ENCODE data around the gene SPZ1.
"Not testable (repeated sequence)": the region's sequence is repeated elsewhere in the genome, so short reads cannot be mapped to it uniquely, and the experiment has no call there.

The SPZ1 gene

GRCh38 chr5:80319702-80320101, at the start of gene SPZ1:
Gene SPZ1, plus strand, starts transcription at chr5:80320002. Its CDS starts 214 bp downstream, at chr5:80320216.
- no peak for DNase-seq (ENCODE audit: low read depth in 2 of 2)

GRCh38 chr5:80270543-80270942, 49.3 kb upstream of the SPZ1 start:
- not testable (repeated sequence) for DNase-seq (ENCODE audit: low read depth in 2 of 2)

GRCh38 chr5:80275347-80275746, 44.5 kb upstream of the SPZ1 start:
- no peak for DNase-seq (ENCODE audit: low read depth in 2 of 2)

GRCh38 chr5:80276186-80276585, 43.6 kb upstream of the SPZ1 start:
- DNase-seq (ENCODE audit: low read depth in 2 of 2) = no peak

- no peak for DNase-seq (ENCODE audit: low read depth in 2 of 2)
These were observed 42.6 kb upstream of the SPZ1 start for GRCh38 chr5:80277191-80277590.

- DNase-seq (ENCODE audit: low read depth in 2 of 2) = no peak
These were observed 37.7 kb upstream of the SPZ1 start for GRCh38 chr5:80282054-80282453.

GRCh38 chr5:80283360-80283759, 36.4 kb upstream of the SPZ1 start:
- DNase-seq (ENCODE audit: low read depth in 2 of 2) = no peak

- DNase-seq (ENCODE audit: low read depth in 2 of 2) = no peak
These were observed 35.1 kb upstream of the SPZ1 start for GRCh38 chr5:80284720-80285119.

GRCh38 chr5:80288177-80288576, 31.6 kb upstream of the SPZ1 start:
- no peak for DNase-seq (ENCODE audit: low read depth in 2 of 2)

- DNase-seq (ENCODE audit: low read depth in 2 of 2) = no peak
These were observed 30.5 kb upstream of the SPZ1 start for GRCh38 chr5:80289320-80289719.

GRCh38 chr5:80291761-80292160, 28.0 kb upstream of the SPZ1 start:
- no peak for DNase-seq (ENCODE audit: low read depth in 2 of 2)

- no peak for DNase-seq (ENCODE audit: low read depth in 2 of 2)
These were observed 23.7 kb upstream of the SPZ1 start for GRCh38 chr5:80296121-80296520.

GRCh38 chr5:80299601-80300000, 20.2 kb upstream of the SPZ1 start:
- DNase-seq (ENCODE audit: low read depth in 2 of 2) = no peak

- no peak for DNase-seq (ENCODE audit: low read depth in 2 of 2)
These were observed 19.7 kb upstream of the SPZ1 start for GRCh38 chr5:80300125-80300524.

GRCh38 chr5:80300796-80301195, 19.0 kb upstream of the SPZ1 start:
- DNase-seq (ENCODE audit: low read depth in 2 of 2) = not testable (repeated sequence)

GRCh38 chr5:80301342-80301741, 18.5 kb upstream of the SPZ1 start:
- DNase-seq (ENCODE audit: low read depth in 2 of 2) = not testable (repeated sequence)

- no peak for DNase-seq (ENCODE audit: low read depth in 2 of 2)
These were observed 17.2 kb upstream of the SPZ1 start for GRCh38 chr5:80302636-80303035.

- no peak for DNase-seq (ENCODE audit: low read depth in 2 of 2)
These were observed 11.3 kb upstream of the SPZ1 start for GRCh38 chr5:80308526-80308925.

GRCh38 chr5:80309871-80310665, 9.7 kb upstream of the SPZ1 start:
- DNase-seq (ENCODE audit: low read depth in 2 of 2) = no peak

GRCh38 chr5:80315244-80315643, 4.6 kb upstream of the SPZ1 start:
- DNase-seq (ENCODE audit: low read depth in 2 of 2) = no peak

- no peak for DNase-seq (ENCODE audit: low read depth in 2 of 2)
These were observed 1.6 kb upstream of the SPZ1 start for GRCh38 chr5:80318212-80318611.

GRCh38 chr5:80324912-80325311, 5.1 kb downstream of the SPZ1 start:
- no peak for DNase-seq (ENCODE audit: low read depth in 2 of 2)

- no peak for DNase-seq (ENCODE audit: low read depth in 2 of 2)
These were observed 6.7 kb downstream of the SPZ1 start for GRCh38 chr5:80326468-80326867.

- DNase-seq (ENCODE audit: low read depth in 2 of 2) = no peak
These were observed 17.6 kb downstream of the SPZ1 start for GRCh38 chr5:80337379-80337778.
